SJCRH30 (cell line): Measurements from ENCODE around the gene IL23A. TPM values are rescaled to one million over a fixed set of nuclear protein-coding genes. Genes with fewer than 3 reads are reported as not detected.

Experiments used
- DNase-seq, 2 experiments: peaks; one replicate each; pipeline ENCODE4 v3.0.0-alpha.2; 2015 to 2020
- H3K27ac ChIP-seq: fragments of 250-450 bp; sonication (Bioruptor Pico); 2 replicates; pipeline ENCODE4 v1.5.1; 2020; ENCODE audit warnings: mild to moderate bottlenecking, moderate library complexity
- H3K27me3 ChIP-seq: fragments of 250-450 bp; sonication (Bioruptor Pico); 2 replicates; pipeline ENCODE4 v1.5.1; 2020; ENCODE audit warnings: mild to moderate bottlenecking, moderate library complexity
- H3K36me3 ChIP-seq: fragments of 250-450 bp; sonication (Bioruptor Pico); 2 replicates; pipeline ENCODE4 v1.5.1; 2020; ENCODE audit warnings: mild to moderate bottlenecking, moderate library complexity
- H3K4me1 ChIP-seq: fragments of 250-450 bp; sonication (Bioruptor Pico); 2 replicates; pipeline ENCODE4 v1.5.1; 2020; ENCODE audit warnings: mild to moderate bottlenecking, moderate library complexity
- H3K4me3 ChIP-seq: fragments of 250-450 bp; sonication (Bioruptor Pico); 2 replicates; pipeline ENCODE4 v1.5.1; 2020; ENCODE audit warnings: mild to moderate bottlenecking, moderate library complexity
- H3K9me3 ChIP-seq: fragments of 250-450 bp; sonication (Bioruptor Pico); replicated peaks from 2 replicates; pipeline ENCODE4 v1.5.1; 2020; ENCODE audit warnings: mild to moderate bottlenecking, moderate library complexity
- total RNA-seq: library from RNA; depleted of rRNA; stranded (reverse); fragments of >200 nt; shearing (Covaris generic); gene quantifications from 2 replicates; pipeline ENCODE4 v1.2.3, GENCODE V29; 2014; rRNA removed

The IL23A gene
- total RNA-seq, result 0.41 TPM in 1 of 2 replicates, not detected in the other

- Histone ChIP-seq H3K4me1 (peaks cover 4% of the 10 kb centered on the region; the same call in 1 of the 2 replicates), H3K36me3 (no peaks in the 10 kb centered on the region), H3K27me3 (no peaks in the 10 kb centered on the region), H3K4me3 (no peak within 1 kb of the TSS), H3K9me3 (no peaks in the 10 kb centered on the region), H3K27ac (no peak within 1 kb of the TSS)
- no peak for DNase-seq
These were observed at the start of gene IL23A for GRCh38 chr12:56338308-56339157. IL23A (plus strand) TSS chr12:56338884; CDS start chr12:56339045, 161 bp downstream.

GRCh38 chr12:56293795-56294194 is 44.9 kb upstream of the IL23A start:
- peaks cover 58% of the 10 kb centered on the region for H3K36me3 ChIP-seq
- H3K27me3 ChIP-seq, result no peaks in the 10 kb centered on the region
- no peak for DNase-seq
- no peak overlapping the region for H3K4me3 ChIP-seq
- no peaks in the 10 kb centered on the region for H3K9me3 ChIP-seq
- H3K27ac ChIP-seq, result no peak overlapping the region
- H3K4me1 ChIP-seq, result 0 out of 2 replicates have a peak, but pooled peaks cover 2% of the 10 kb centered on the region

- Histone ChIP-seq H3K27ac (no peak overlapping the region), H3K27me3 (no peaks in the 10 kb centered on the region), H3K36me3 (peaks cover 37% of the 10 kb centered on the region), H3K9me3 (no peaks in the 10 kb centered on the region), H3K4me3 (no peak overlapping the region), H3K4me1 (0 out of 2 replicates have a peak, but pooled peaks cover 6% of the 10 kb centered on the region)
- DNase-seq, result no peak
These were observed 42.4 kb upstream of the IL23A start for GRCh38 chr12:56296295-56296694.

- H3K4me1 ChIP-seq, result peaks cover 10% of the 10 kb centered on the region; the same call in 1 of the 2 replicates
- H3K36me3 ChIP-seq, result peaks cover 30% of the 10 kb centered on the region; the same call in 1 of the 2 replicates
- no peaks in the 10 kb centered on the region for H3K27me3 ChIP-seq
- H3K9me3 ChIP-seq, result no peaks in the 10 kb centered on the region
- H3K27ac ChIP-seq, result no peak overlapping the region
- DNase-seq, result no peak
- no peak overlapping the region for H3K4me3 ChIP-seq
These were observed 41.3 kb upstream of the IL23A start for GRCh38 chr12:56297400-56297799.

- Histone ChIP-seq H3K4me1 (peaks cover 10% of the 10 kb centered on the region; the same call in 1 of the 2 replicates), H3K4me3 (peak overlapping the region; percentile 85), H3K27me3 (no peaks in the 10 kb centered on the region), H3K36me3 (peaks cover 25% of the 10 kb centered on the region; the same call in 1 of the 2 replicates), H3K27ac (no peak overlapping the region), H3K9me3 (no peaks in the 10 kb centered on the region)
- no peak for DNase-seq
These were observed 39.9 kb upstream of the IL23A start for GRCh38 chr12:56298828-56299227.

GRCh38 chr12:56299308-56299852 is 39.3 kb upstream of the IL23A start:
- Histone ChIP-seq H3K36me3 (peaks cover 22% of the 10 kb centered on the region; the same call in 1 of the 2 replicates), H3K27me3 (no peaks in the 10 kb centered on the region), H3K27ac (peak overlapping the region; percentile 84), H3K4me3 (peak overlapping the region; percentile 85), H3K4me1 (peaks cover 10% of the 10 kb centered on the region; the same call in 1 of the 2 replicates), H3K9me3 (no peaks in the 10 kb centered on the region)
- no peak for DNase-seq

GRCh38 chr12:56299853-56300643 is 38.6 kb upstream of the IL23A start, which contains the start of gene CS:
CS (minus strand) TSS chr12:56300330; CDS start chr12:56300201, 129 bp downstream.
- Histone ChIP-seq H3K36me3 (peaks cover 21% of the 10 kb centered on the region; the same call in 1 of the 2 replicates), H3K4me1 (peaks cover 10% of the 10 kb centered on the region; the same call in 1 of the 2 replicates), H3K9me3 (no peaks in the 10 kb centered on the region), H3K27ac (peak within 1 kb of the TSS; percentile 84), H3K27me3 (no peaks in the 10 kb centered on the region), H3K4me3 (peak within 1 kb of the TSS; percentile 85)
- DNase-seq, result peak; percentile 99

GRCh38 chr12:56300644-56301464 is 37.8 kb upstream of the IL23A start:
- DNase-seq, result peak in 1 of 2 experiments; percentile 29
- Histone ChIP-seq H3K4me1 (peaks cover 10% of the 10 kb centered on the region; the same call in 1 of the 2 replicates), H3K27me3 (no peaks in the 10 kb centered on the region), H3K4me3 (peak overlapping the region; percentile 85), H3K27ac (peak overlapping the region; percentile 84), H3K9me3 (no peaks in the 10 kb centered on the region), H3K36me3 (peaks cover 22% of the 10 kb centered on the region; the same call in 1 of the 2 replicates)

- no peak overlapping the region for H3K4me3 ChIP-seq
- no peak for DNase-seq
- H3K27me3 ChIP-seq, result no peaks in the 10 kb centered on the region
- no peak overlapping the region for H3K27ac ChIP-seq
- H3K4me1 ChIP-seq, result peaks cover 8% of the 10 kb centered on the region; the same call in 1 of the 2 replicates
- H3K36me3 ChIP-seq, result peaks cover 22% of the 10 kb centered on the region
- H3K9me3 ChIP-seq, result no peaks in the 10 kb centered on the region
These were observed 34.4 kb upstream of the IL23A start for GRCh38 chr12:56304276-56304675.

- H3K27ac ChIP-seq, result no peak overlapping the region
- peaks cover 27% of the 10 kb centered on the region for H3K36me3 ChIP-seq
- no peak overlapping the region for H3K4me3 ChIP-seq
- H3K9me3 ChIP-seq, result no peaks in the 10 kb centered on the region
- no peaks in the 10 kb centered on the region for H3K27me3 ChIP-seq
- DNase-seq, result no peak
- H3K4me1 ChIP-seq, result peaks cover 8% of the 10 kb centered on the region; the same call in 1 of the 2 replicates
These were observed 33.7 kb upstream of the IL23A start for GRCh38 chr12:56304872-56305590.

GRCh38 chr12:56307221-56307965 is 31.3 kb upstream of the IL23A start:
- Histone ChIP-seq H3K4me3 (no peak overlapping the region), H3K27me3 (no peaks in the 10 kb centered on the region), H3K27ac (no peak overlapping the region), H3K9me3 (no peaks in the 10 kb centered on the region), H3K36me3 (peaks cover 45% of the 10 kb centered on the region), H3K4me1 (no peaks in the 10 kb centered on the region)
- no peak for DNase-seq

GRCh38 chr12:56308714-56309113 is 30.0 kb upstream of the IL23A start:
- Histone ChIP-seq H3K4me3 (no peak overlapping the region), H3K27me3 (no peaks in the 10 kb centered on the region), H3K4me1 (no peaks in the 10 kb centered on the region), H3K9me3 (no peaks in the 10 kb centered on the region), H3K27ac (no peak overlapping the region), H3K36me3 (peaks cover 51% of the 10 kb centered on the region)
- no peak for DNase-seq

GRCh38 chr12:56311003-56311402 is 27.7 kb upstream of the IL23A start:
- Histone ChIP-seq H3K27me3 (no peaks in the 10 kb centered on the region), H3K27ac (no peak overlapping the region), H3K36me3 (peaks cover 59% of the 10 kb centered on the region), H3K9me3 (no peaks in the 10 kb centered on the region), H3K4me3 (no peak overlapping the region), H3K4me1 (peaks cover 6% of the 10 kb centered on the region)
- no peak for DNase-seq
